Measurements from ENCODE around the gene DLL4.

The DLL4 gene

GRCh38 chr15:40906991-40907802, 21.9 kb upstream of the DLL4 start:
- DNase-seq = peak; percentile 68

- no peak for DNase-seq
Measured at GRCh38 chr15:40908095-40908494, 21.0 kb upstream of the DLL4 start.

GRCh38 chr15:40909662-40910630, 19.2 kb upstream of the DLL4 start:
- no peak for DNase-seq

GRCh38 chr15:40911141-40911540, 18.0 kb upstream of the DLL4 start:
- DNase-seq = no peak

GRCh38 chr15:40911693-40912092, 17.4 kb upstream of the DLL4 start:
- DNase-seq = no peak

- DNase-seq = no peak
Measured at GRCh38 chr15:40912478-40912877, 16.7 kb upstream of the DLL4 start.

GRCh38 chr15:40914013-40914412, 15.1 kb upstream of the DLL4 start:
- no peak for DNase-seq

GRCh38 chr15:40914486-40914885, 14.7 kb upstream of the DLL4 start:
- DNase-seq = no peak

- DNase-seq = no peak
Measured at GRCh38 chr15:40915116-40915661, 14.0 kb upstream of the DLL4 start.

GRCh38 chr15:40915679-40916078, 13.5 kb upstream of the DLL4 start:
- no peak for DNase-seq

- DNase-seq = no peak
Measured at GRCh38 chr15:40917585-40917984, 11.6 kb upstream of the DLL4 start.

GRCh38 chr15:40918146-40918798, 10.9 kb upstream of the DLL4 start:
- DNase-seq = no peak

- no peak for DNase-seq
Measured at GRCh38 chr15:40918799-40919392, 10.2 kb upstream of the DLL4 start.

- no peak for DNase-seq
Measured at GRCh38 chr15:40921949-40922607, 7.1 kb upstream of the DLL4 start.

GRCh38 chr15:40922608-40923005, 6.5 kb upstream of the DLL4 start:
- DNase-seq = no peak

GRCh38 chr15:40923551-40923950, 5.6 kb upstream of the DLL4 start:
- DNase-seq = no peak

GRCh38 chr15:40925495-40925862, 3.7 kb upstream of the DLL4 start:
- DNase-seq = no peak

- DNase-seq = peak; percentile 37
Measured at GRCh38 chr15:40925863-40926658, 3.1 kb upstream of the DLL4 start.

GRCh38 chr15:40926659-40927494, 2.3 kb upstream of the DLL4 start:
- DNase-seq = no peak

GRCh38 chr15:40927495-40927872, 1.7 kb upstream of the DLL4 start:
- no peak for DNase-seq

Measured in stimulated activated CD8-positive, alpha-beta memory T cell treated with anti-CD3 and anti-CD28 coated beads, Interleukin-4, amount 100 ng/mL, for 48 hours (primary cell).